ENCODE data around the gene KRT13.

DNA sequence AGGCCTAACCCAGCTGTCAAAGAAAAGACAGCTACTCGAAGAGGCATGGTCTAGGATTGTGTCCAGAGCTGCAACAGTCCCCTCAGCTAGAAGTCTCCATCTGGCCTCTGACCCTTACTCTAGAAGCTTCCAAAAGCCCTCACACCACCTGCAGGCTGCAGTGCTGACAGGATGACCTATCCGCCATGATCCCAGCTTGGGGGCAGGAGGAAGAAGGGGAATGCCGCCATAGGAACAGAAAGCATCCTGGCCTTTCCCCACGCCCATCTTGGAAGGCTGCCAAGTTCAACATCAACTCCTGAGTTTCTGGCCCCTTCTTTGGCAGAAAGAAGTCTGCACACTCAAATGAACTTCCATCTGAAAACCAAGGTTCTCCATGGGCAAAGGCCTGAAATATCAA lies 12.6 kb downstream of the KRT13 start:
- TF ChIP-seq, protein P1, sequence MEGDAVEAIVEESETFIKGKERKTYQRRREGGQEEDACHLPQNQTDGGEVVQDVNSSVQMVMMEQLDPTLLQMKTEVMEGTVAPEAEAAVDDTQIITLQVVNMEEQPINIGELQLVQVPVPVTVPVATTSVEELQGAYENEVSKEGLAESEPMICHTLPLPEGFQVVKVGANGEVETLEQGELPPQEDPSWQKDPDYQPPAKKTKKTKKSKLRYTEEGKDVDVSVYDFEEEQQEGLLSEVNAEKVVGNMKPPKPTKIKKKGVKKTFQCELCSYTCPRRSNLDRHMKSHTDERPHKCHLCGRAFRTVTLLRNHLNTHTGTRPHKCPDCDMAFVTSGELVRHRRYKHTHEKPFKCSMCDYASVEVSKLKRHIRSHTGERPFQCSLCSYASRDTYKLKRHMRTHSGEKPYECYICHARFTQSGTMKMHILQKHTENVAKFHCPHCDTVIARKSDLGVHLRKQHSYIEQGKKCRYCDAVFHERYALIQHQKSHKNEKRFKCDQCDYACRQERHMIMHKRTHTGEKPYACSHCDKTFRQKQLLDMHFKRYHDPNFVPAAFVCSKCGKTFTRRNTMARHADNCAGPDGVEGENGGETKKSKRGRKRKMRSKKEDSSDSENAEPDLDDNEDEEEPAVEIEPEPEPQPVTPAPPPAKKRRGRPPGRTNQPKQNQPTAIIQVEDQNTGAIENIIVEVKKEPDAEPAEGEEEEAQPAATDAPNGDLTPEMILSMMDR (conservative IDR thresholded peaks at IDR 0.05; ENCODE audit: low read depth, low read length): no peak
- no peak for TF ChIP-seq EZH2 (IDR thresholded peaks at IDR 0.05; ENCODE audit: low read length, unreplicated experiment)

Measured in PC-3 (cell line).